ENCODE measurements around the gene RHOF. TPM values are rescaled to one million over a fixed set of nuclear protein-coding genes. Genes with fewer than 3 reads are reported as not detected.

Gene RHOF
- total RNA-seq, 1 experiment from 2014 or later: 232 TPM

DNA sequence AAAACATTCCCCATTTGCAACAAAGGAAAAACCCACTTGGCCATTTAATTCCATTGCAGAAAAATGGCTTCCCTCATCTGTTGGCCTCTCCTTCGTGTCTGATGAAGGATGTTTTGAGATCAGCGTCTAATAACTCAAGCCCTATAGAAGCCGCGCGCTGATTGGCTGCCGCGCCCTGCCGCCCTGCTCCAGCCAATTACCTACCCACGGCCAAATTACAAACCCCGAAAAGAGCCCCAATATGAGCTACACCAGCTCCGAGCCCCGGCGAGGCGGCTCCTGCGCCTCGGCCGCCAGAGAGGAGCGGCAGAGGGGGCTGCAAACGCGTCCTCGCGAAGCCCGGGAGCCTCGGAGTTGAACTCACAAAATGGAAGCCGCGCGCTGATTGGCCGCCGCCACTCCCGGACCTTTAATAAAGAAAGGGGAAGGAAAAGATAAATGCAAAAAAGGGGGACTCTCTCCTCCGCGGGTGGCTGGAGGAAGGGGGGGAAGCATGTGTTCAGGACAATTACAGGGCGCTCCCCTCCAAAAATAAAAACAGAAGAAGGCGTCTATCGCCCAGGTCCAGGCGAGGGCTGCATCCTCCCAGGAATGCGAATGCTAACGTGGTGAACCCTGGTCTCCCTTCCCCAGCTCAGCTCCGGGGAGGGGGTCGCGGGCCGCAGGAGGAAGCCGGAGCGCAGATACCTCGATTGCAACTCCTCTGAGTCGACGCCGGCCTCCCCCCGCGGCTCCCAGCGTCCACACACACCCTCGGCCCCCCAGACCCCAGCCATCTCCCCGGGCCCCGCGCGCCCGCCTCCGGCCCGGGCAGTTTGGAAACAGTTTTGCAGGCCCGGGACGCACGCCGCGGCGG, 9.6 kb upstream of the RHOF start:
- ATAC-seq (peak; percentile 20), DNase-seq (peak; percentile 93)
- H3K36me3 ChIP-seq (ENCODE audit: low read depth, low read length): peaks cover 4% of the 10 kb centered on the region; the same call in 1 of the 2 replicates
- peak overlapping the region; percentile 95 for H2AFZ ChIP-seq (ENCODE audit: low read length)
- H3K27me3 ChIP-seq (ENCODE audit: low read length): no peaks in the 10 kb centered on the region
- peaks cover 40% of the 10 kb centered on the region for H3K4me1 ChIP-seq (ENCODE audit: insufficient read depth, low read length)
- BruUV-seq (replicated peaks): TSS peak; percentile 25
- H3K27ac ChIP-seq (ENCODE audit: low read length): peak overlapping the region; percentile 99
- peaks cover 81% of the 10 kb centered on the region for H3K79me2 ChIP-seq (ENCODE audit: low read length)
- intact Hi-C loops (cut with micrococcal nuclease): no loop called here
- no peaks in the 10 kb centered on the region for H3F3A ChIP-seq (ENCODE audit: low read length, unreplicated experiment)
- ChIA-PET POLR2A (ENCODE audit: unreplicated experiment) (interaction anchor here (0.6 to 1.3 kb wide), 3 partner anchors 19 to 211 kb away, joined by 3 to 16 read pairs (median 5); no protein-coding TSS in a partner anchor), CTCF (interaction anchor here (0.6 to 1.5 kb wide), 3 partner anchors 9 to 276 kb away, joined by 3 to 7 read pairs (median 6); partner anchors contain the start of genes MLXIP and RHOF)
- H3K9ac ChIP-seq (ENCODE audit: low read length): peak overlapping the region; percentile 99
- TF ChIP-seq EZH2 (IDR thresholded peaks at IDR 0.05; ENCODE audit: low read length, unreplicated experiment): no peak
- no peak for TF ChIP-seq EZH2phosphoT487 (IDR thresholded peaks at IDR 0.05; ENCODE audit: borderline replicate concordance, low read length)
- TF ChIP-seq, protein P1, sequence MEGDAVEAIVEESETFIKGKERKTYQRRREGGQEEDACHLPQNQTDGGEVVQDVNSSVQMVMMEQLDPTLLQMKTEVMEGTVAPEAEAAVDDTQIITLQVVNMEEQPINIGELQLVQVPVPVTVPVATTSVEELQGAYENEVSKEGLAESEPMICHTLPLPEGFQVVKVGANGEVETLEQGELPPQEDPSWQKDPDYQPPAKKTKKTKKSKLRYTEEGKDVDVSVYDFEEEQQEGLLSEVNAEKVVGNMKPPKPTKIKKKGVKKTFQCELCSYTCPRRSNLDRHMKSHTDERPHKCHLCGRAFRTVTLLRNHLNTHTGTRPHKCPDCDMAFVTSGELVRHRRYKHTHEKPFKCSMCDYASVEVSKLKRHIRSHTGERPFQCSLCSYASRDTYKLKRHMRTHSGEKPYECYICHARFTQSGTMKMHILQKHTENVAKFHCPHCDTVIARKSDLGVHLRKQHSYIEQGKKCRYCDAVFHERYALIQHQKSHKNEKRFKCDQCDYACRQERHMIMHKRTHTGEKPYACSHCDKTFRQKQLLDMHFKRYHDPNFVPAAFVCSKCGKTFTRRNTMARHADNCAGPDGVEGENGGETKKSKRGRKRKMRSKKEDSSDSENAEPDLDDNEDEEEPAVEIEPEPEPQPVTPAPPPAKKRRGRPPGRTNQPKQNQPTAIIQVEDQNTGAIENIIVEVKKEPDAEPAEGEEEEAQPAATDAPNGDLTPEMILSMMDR (conservative IDR thresholded peaks at IDR 0.05; ENCODE audit: low read depth, low read length): no peak
- H3K4me2 ChIP-seq (ENCODE audit: low read length): peak overlapping the region; percentile 93
- peaks cover 4% of the 10 kb centered on the region; the same call in 1 of the 2 replicates for H4K20me1 ChIP-seq (ENCODE audit: low read length)
- no peaks in the 10 kb centered on the region for H3K9me2 ChIP-seq (replicated peaks; ENCODE audit: low read length)
- H3K4me3 ChIP-seq (ENCODE audit: low read length): peak overlapping the region; percentile 80
- no peaks in the 10 kb centered on the region for H3K9me3 ChIP-seq (ENCODE audit: low read length)

- ChIA-PET POLR2A (ENCODE audit: unreplicated experiment) (interaction anchor here (0.6 to 1.3 kb wide), 3 partner anchors 8 to 112 kb away, joined by 5 to 24 read pairs (median 16); no protein-coding TSS in a partner anchor), CTCF (interaction anchor here (0.7 to 1.5 kb wide), 3 partner anchors 8 to 597 kb away, joined by 3 to 7 read pairs (median 6); partner anchors contain the start of gene RHOF)
- 0 out of 2 replicates have a peak, but pooled peaks cover under 1% of the 10 kb centered on the region for H3K36me3 ChIP-seq (ENCODE audit: low read depth, low read length)
- peak overlapping the region; percentile 93 for H3K4me2 ChIP-seq (ENCODE audit: low read length)
- peaks cover 4% of the 10 kb centered on the region; the same call in 1 of the 2 replicates for H4K20me1 ChIP-seq (ENCODE audit: low read length)
- H3K9me2 ChIP-seq (replicated peaks; ENCODE audit: low read length): no peaks in the 10 kb centered on the region
- H3K9me3 ChIP-seq (ENCODE audit: low read length): no peaks in the 10 kb centered on the region
- peaks cover 81% of the 10 kb centered on the region for H3K79me2 ChIP-seq (ENCODE audit: low read length)
- no peak overlapping the region; the same call in 1 of the 2 replicates for H2AFZ ChIP-seq (ENCODE audit: low read length)
- H3K4me3 ChIP-seq (ENCODE audit: low read length): peak overlapping the region; percentile 80
- no peaks in the 10 kb centered on the region for H3K27me3 ChIP-seq (ENCODE audit: low read length)
- peak overlapping the region; percentile 99 for H3K27ac ChIP-seq (ENCODE audit: low read length)
- TF ChIP-seq, protein P1 (conservative IDR thresholded peaks at IDR 0.05; ENCODE audit: low read depth, low read length): no peak
- TF ChIP-seq EZH2phosphoT487 (IDR thresholded peaks at IDR 0.05; ENCODE audit: borderline replicate concordance, low read length) (no peak), EZH2 (IDR thresholded peaks at IDR 0.05; ENCODE audit: low read length, unreplicated experiment) (no peak)
- intact Hi-C loops (cut with micrococcal nuclease): no loop called here
- DNase-seq (no peak), ATAC-seq (no peak)
- H3K4me1 ChIP-seq (ENCODE audit: insufficient read depth, low read length): peaks cover 47% of the 10 kb centered on the region
- BruUV-seq (replicated peaks): TSS peak; percentile 81
- peak overlapping the region; percentile 99 for H3K9ac ChIP-seq (ENCODE audit: low read length)
- H3F3A ChIP-seq (ENCODE audit: low read length, unreplicated experiment): no peaks in the 10 kb centered on the region
These were observed 9.0 kb upstream of the RHOF start for GRCh38 chr12:121802485-121802842.

All from PC-3 (cell line).